Stimulated activated CD8-positive, alpha-beta memory T cell treated with anti-CD3 and anti-CD28 coated beads, Interleukin-4, amount 100 ng/mL, for 1 hour (primary cell): ENCODE measurements around the gene ZNF512B.
"Not testable (repeated sequence)": the region's sequence is repeated elsewhere in the genome, so short reads cannot be mapped to it uniquely, and the experiment has no call there.

Experiments
- DNase-seq, 2 donors: peaks; one replicate each; pipeline ENCODE4 v3.0.0-alpha.2; 2020; ENCODE audit warnings: low read depth in 2 of 2, low spot score in 1 of 2

The ZNF512B gene

GRCh38 chr20:63935447-63935846 lies 34.3 kb downstream of the ZNF512B start:
- DNase-seq, result no peak

- DNase-seq, result no peak
Observed at GRCh38 chr20:63934271-63935068, 35.3 kb downstream of the ZNF512B start.

GRCh38 chr20:63933646-63934045 lies 36.1 kb downstream of the ZNF512B start:
- DNase-seq, result no peak

- DNase-seq, result no peak
Observed at GRCh38 chr20:63932606-63933160, 37.0 kb downstream of the ZNF512B start.

- DNase-seq, result no peak
Observed at GRCh38 chr20:63931735-63932134, 38.0 kb downstream of the ZNF512B start.

- DNase-seq, result no peak
Observed at GRCh38 chr20:63930971-63931553, 38.7 kb downstream of the ZNF512B start.

- DNase-seq, result not testable (repeated sequence)
Observed at GRCh38 chr20:63929473-63929883, 40.3 kb downstream of the ZNF512B start.

GRCh38 chr20:63929071-63929470 lies 40.7 kb downstream of the ZNF512B start:
- DNase-seq, result no peak

- no peak for DNase-seq
Observed at GRCh38 chr20:63926298-63926697, 43.4 kb downstream of the ZNF512B start.

- DNase-seq, result no peak
Observed at GRCh38 chr20:63924241-63924640, 45.5 kb downstream of the ZNF512B start.

GRCh38 chr20:63923651-63924050 lies 46.1 kb downstream of the ZNF512B start:
- DNase-seq, result no peak

GRCh38 chr20:63920226-63920625 lies 49.5 kb downstream of the ZNF512B start:
- DNase-seq, result no peak

GRCh38 chr20:63919130-63919529 lies 50.6 kb downstream of the ZNF512B start:
- DNase-seq, result no peak

GRCh38 chr20:63917811-63918210 lies 51.9 kb downstream of the ZNF512B start:
- DNase-seq, result no peak

GRCh38 chr20:63916371-63916939 lies 53.3 kb downstream of the ZNF512B start:
- not testable (repeated sequence) for DNase-seq

- DNase-seq, result no peak
Observed at GRCh38 chr20:63915471-63915870, 54.3 kb downstream of the ZNF512B start.

- no peak for DNase-seq
Observed at GRCh38 chr20:63913768-63914167, 56.0 kb downstream of the ZNF512B start.

GRCh38 chr20:63911176-63911575 lies 58.6 kb downstream of the ZNF512B start:
- no peak for DNase-seq

GRCh38 chr20:63908008-63908682 lies 61.6 kb downstream of the ZNF512B start:
- no peak for DNase-seq
